ENCODE data around the gene RNF213.

DNA sequence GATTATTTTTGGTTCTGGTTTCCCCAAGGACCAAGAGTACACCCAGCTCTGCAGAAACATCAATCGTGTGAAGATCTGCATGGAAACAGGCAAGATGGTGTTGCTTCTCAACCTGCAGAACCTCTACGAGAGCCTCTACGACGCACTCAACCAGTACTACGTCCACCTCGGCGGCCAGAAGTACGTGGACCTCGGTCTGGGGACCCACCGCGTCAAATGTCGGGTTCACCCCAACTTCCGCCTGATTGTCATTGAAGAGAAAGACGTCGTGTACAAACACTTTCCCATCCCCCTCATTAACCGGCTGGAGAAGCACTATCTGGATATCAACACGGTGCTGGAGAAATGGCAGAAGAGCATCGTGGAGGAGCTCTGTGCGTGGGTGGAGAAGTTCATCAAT lies 86.9 kb downstream of the RNF213 start:
- TF ChIP-seq, protein P1, sequence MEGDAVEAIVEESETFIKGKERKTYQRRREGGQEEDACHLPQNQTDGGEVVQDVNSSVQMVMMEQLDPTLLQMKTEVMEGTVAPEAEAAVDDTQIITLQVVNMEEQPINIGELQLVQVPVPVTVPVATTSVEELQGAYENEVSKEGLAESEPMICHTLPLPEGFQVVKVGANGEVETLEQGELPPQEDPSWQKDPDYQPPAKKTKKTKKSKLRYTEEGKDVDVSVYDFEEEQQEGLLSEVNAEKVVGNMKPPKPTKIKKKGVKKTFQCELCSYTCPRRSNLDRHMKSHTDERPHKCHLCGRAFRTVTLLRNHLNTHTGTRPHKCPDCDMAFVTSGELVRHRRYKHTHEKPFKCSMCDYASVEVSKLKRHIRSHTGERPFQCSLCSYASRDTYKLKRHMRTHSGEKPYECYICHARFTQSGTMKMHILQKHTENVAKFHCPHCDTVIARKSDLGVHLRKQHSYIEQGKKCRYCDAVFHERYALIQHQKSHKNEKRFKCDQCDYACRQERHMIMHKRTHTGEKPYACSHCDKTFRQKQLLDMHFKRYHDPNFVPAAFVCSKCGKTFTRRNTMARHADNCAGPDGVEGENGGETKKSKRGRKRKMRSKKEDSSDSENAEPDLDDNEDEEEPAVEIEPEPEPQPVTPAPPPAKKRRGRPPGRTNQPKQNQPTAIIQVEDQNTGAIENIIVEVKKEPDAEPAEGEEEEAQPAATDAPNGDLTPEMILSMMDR (IDR thresholded peaks at IDR 0.05; ENCODE audit: low read depth, low read length) = no peak
- no peak for TF ChIP-seq MYC (IDR thresholded peaks at IDR 0.05; ENCODE audit: low read depth, low read length)
- TF ChIP-seq POLR2A (IDR thresholded peaks at IDR 0.05; ENCODE audit: extremely low read depth, insufficient read length) = no peak

All from NB4 (cell line).